ENCODE data around the gene ADAM12.
"Not testable (repeated sequence)": the region's sequence is repeated elsewhere in the genome, so short reads cannot be mapped to it uniquely, and the experiment has no call there.

Gene ADAM12

GRCh38 chr10:126181626-126182025 lies 206.7 kb downstream of the ADAM12 start:
- DNase-seq (ENCODE audit: low spot score), result no peak
- no peak for TF ChIP-seq CTCF (IDR thresholded peaks at IDR 0.05; ENCODE audit: extremely low read depth, missing control alignments)

DNA sequence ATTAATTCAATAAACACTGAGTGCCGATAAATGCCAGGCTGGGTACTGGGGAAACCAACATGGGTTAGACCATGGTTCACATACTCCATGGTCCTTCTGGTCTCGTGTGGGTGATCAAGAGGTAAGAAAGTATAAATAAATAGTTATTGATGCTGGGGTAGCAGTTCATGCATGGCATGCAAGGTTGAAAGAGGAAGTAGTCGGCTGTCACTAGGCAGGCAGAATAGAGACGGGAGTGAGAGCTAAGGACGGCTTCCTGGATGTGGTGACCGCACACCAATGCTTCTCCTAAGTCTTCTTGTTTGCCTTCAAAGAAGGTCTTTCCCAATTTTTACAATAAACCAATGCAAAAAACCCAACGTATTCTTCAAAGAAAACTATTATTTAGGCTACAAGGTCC lies 208.6 kb downstream of the ADAM12 start:
- TF ChIP-seq CTCF (IDR thresholded peaks at IDR 0.05; ENCODE audit: extremely low read depth, missing control alignments), result no peak
- DNase-seq (ENCODE audit: low spot score), result no peak

GRCh38 chr10:126177417-126178030 lies 210.8 kb downstream of the ADAM12 start:
- no peak for DNase-seq (ENCODE audit: low spot score)
- no peak for TF ChIP-seq CTCF (IDR thresholded peaks at IDR 0.05; ENCODE audit: extremely low read depth, missing control alignments)

GRCh38 chr10:126175641-126176262 lies 212.5 kb downstream of the ADAM12 start:
- TF ChIP-seq CTCF (IDR thresholded peaks at IDR 0.05; ENCODE audit: extremely low read depth, missing control alignments), result no peak
- DNase-seq (ENCODE audit: low spot score), result no peak

DNA sequence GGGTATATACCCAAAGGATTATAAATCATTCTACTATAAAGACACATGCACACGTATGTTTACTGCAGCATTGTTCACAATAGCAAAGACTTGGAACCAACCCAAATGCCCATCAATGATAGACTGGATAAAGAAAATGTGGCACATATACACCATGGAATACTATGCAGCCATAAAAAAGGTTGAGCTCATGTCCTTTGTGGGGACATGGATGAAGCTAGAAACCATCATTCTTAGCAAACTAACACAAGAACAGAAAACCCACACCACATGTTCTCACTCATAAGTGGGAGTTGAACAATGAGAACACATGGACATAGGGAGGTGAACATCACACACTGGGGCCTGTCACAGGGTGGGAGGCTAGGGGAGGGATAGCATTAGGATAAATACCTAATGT lies 215.5 kb downstream of the ADAM12 start:
- not testable (repeated sequence) for DNase-seq (ENCODE audit: low spot score)

- DNase-seq (ENCODE audit: low spot score), result no peak
- no peak for TF ChIP-seq CTCF (IDR thresholded peaks at IDR 0.05; ENCODE audit: extremely low read depth, missing control alignments)
Observed at GRCh38 chr10:126171555-126171954, 216.7 kb downstream of the ADAM12 start.

DNA sequence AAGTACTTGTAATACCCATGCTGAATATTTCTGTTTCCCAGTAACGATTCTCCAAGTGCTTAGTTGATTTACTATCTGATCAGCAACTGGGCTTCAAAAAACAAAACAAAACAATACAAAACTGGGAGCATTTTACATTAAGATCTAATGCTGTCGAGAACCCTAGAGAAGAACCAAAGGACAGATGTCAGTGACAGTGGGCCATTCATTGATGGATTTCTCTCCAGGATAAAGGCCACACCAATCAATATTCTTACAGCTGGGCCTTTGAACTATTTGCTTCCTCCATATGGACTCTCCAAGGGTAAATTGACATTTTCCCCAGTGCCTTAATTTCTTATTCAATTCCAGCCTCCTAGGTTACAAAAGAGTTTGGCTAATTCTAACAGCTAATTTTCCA lies 217.5 kb downstream of the ADAM12 start:
- DNase-seq (ENCODE audit: low spot score), result no peak
- no peak for TF ChIP-seq CTCF (IDR thresholded peaks at IDR 0.05; ENCODE audit: extremely low read depth, missing control alignments)

GRCh38 chr10:126170371-126170770 lies 217.9 kb downstream of the ADAM12 start:
- no peak for DNase-seq (ENCODE audit: low spot score)
- no peak for TF ChIP-seq CTCF (IDR thresholded peaks at IDR 0.05; ENCODE audit: extremely low read depth, missing control alignments)
